Right atrium auricular region (tissue), 2 donors: ENCODE results near the gene RDH12. TPM values are rescaled to one million over a fixed set of nuclear protein-coding genes. Genes with fewer than 3 reads are reported as not detected.

ENCODE experiments used
- DNase-seq: peaks from one replicate; pipeline ENCODE4 v3.0.0-alpha.2; 2019; ENCODE audit warnings: low spot score
- H3K27ac ChIP-seq, 2 donors: fragments of 200-600 bp; sonication (generic); 1 replicate in 1 of 2; 2 replicates in 1 of 2; pipeline ENCODE4 v1.5.1; 2016 to 2019
- H3K27me3 ChIP-seq, 2 donors: fragments of 200-600 bp; sonication (generic); one replicate each; pipeline versions ENCODE4 v1.5.1 to v1.6.0; 2017 to 2019
- H3K36me3 ChIP-seq: fragments of 200-600 bp; sonication (generic); one replicate; pipeline ENCODE4 v1.5.1; 2016
- H3K4me1 ChIP-seq, 2 donors: fragments of 200-600 bp; sonication (generic); one replicate each; pipeline versions ENCODE4 v1.5.1 to v1.6.0; 2017 to 2019
- H3K4me3 ChIP-seq, 2 donors: fragments of 200-600 bp; sonication (generic); 1 replicate in 1 of 2; 2 replicates in 1 of 2; pipeline ENCODE4 v1.5.1; 2017 to 2019; ENCODE audit warnings: mild to moderate bottlenecking in 1 of 2, moderate library complexity in 1 of 2
- H3K9me3 ChIP-seq, 2 donors: fragments of 200-600 bp; sonication (generic); one replicate each; pipeline ENCODE4 v1.5.1; 2019
- total RNA-seq, 2 donors: library from RNA; depleted of rRNA; stranded (reverse); fragments of >200 nt; gene quantifications; one replicate each; pipeline ENCODE4 v1.1.0, GENCODE V29; 2016
- TF ChIP-seq, protein P1 (sequence below), 2 donors: fragments of 200-600 bp; sonication (generic); IDR thresholded peaks; one replicate each; pipeline ENCODE4 v1.5.1; 2019; ENCODE audit warnings: antibody characterized with exemption in 2 of 2

RDH12 gene
- total RNA-seq, 2 donors from 2014 or later = not detected

DNA sequence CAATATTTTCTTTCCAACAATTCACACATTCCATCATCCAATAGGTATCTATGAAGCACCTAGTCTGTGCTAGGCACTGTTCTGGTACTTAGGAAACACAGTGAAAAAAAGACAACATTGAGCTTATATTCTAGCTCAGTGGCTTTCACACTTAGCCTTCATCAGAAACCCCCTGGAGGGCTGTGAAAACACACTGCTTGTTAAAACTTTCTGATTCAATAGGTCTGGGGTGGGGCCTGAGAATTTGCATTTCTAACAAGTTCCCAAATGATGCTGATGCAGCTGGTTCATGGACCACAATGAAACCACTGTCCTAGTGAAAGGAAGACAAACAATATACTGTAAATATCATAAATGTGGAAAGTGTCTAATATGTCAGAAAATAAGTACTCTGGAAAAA is 33.1 kb upstream of the RDH12 start:
- H3K36me3 ChIP-seq = no peaks in the 10 kb centered on the region
- no peak overlapping the region for H3K4me3 ChIP-seq
- H3K4me1 ChIP-seq = peaks cover 0 to 25% of the 10 kb centered on the region in 2 donors
- no peak for DNase-seq
- no peak overlapping the region for H3K27ac ChIP-seq
- H3K9me3 ChIP-seq = no peaks in the 10 kb centered on the region
- TF ChIP-seq, protein P1, sequence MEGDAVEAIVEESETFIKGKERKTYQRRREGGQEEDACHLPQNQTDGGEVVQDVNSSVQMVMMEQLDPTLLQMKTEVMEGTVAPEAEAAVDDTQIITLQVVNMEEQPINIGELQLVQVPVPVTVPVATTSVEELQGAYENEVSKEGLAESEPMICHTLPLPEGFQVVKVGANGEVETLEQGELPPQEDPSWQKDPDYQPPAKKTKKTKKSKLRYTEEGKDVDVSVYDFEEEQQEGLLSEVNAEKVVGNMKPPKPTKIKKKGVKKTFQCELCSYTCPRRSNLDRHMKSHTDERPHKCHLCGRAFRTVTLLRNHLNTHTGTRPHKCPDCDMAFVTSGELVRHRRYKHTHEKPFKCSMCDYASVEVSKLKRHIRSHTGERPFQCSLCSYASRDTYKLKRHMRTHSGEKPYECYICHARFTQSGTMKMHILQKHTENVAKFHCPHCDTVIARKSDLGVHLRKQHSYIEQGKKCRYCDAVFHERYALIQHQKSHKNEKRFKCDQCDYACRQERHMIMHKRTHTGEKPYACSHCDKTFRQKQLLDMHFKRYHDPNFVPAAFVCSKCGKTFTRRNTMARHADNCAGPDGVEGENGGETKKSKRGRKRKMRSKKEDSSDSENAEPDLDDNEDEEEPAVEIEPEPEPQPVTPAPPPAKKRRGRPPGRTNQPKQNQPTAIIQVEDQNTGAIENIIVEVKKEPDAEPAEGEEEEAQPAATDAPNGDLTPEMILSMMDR (IDR thresholded peaks at IDR 0.05) = no peak
- no peaks in the 10 kb centered on the region for H3K27me3 ChIP-seq

GRCh38 chr14:67673451-67673850 is 28.2 kb upstream of the RDH12 start:
- H3K27ac ChIP-seq = peak overlapping the region; percentile 98 to 99
- no peak for DNase-seq

GRCh38 chr14:67674139-67674479 is 27.6 kb upstream of the RDH12 start:
- H3K4me3 ChIP-seq = peak overlapping the region; percentile 97 to 98
- TF ChIP-seq, protein P1 (IDR thresholded peaks at IDR 0.05) = peak in 1 of 2 donors; percentile 58
- H3K27me3 ChIP-seq = no peaks in the 10 kb centered on the region
- H3K9me3 ChIP-seq = no peaks in the 10 kb centered on the region
- peaks cover 11% of the 10 kb centered on the region for H3K36me3 ChIP-seq
- no peak for DNase-seq
- H3K4me1 ChIP-seq = peaks cover 0 to 28% of the 10 kb centered on the region in 2 donors
- peak overlapping the region; percentile 98 to 99 for H3K27ac ChIP-seq

More at GRCh38 chr14:67673451-67673850, 28.2 kb upstream of the RDH12 start:
- H3K9me3 ChIP-seq = no peaks in the 10 kb centered on the region
- peaks cover 11% of the 10 kb centered on the region for H3K36me3 ChIP-seq
- H3K4me1 ChIP-seq = peaks cover 0 to 28% of the 10 kb centered on the region in 2 donors
- TF ChIP-seq, protein P1 (IDR thresholded peaks at IDR 0.05) = no peak
- H3K27me3 ChIP-seq = no peaks in the 10 kb centered on the region
- H3K4me3 ChIP-seq = peak overlapping the region; percentile 97 to 98

DNA sequence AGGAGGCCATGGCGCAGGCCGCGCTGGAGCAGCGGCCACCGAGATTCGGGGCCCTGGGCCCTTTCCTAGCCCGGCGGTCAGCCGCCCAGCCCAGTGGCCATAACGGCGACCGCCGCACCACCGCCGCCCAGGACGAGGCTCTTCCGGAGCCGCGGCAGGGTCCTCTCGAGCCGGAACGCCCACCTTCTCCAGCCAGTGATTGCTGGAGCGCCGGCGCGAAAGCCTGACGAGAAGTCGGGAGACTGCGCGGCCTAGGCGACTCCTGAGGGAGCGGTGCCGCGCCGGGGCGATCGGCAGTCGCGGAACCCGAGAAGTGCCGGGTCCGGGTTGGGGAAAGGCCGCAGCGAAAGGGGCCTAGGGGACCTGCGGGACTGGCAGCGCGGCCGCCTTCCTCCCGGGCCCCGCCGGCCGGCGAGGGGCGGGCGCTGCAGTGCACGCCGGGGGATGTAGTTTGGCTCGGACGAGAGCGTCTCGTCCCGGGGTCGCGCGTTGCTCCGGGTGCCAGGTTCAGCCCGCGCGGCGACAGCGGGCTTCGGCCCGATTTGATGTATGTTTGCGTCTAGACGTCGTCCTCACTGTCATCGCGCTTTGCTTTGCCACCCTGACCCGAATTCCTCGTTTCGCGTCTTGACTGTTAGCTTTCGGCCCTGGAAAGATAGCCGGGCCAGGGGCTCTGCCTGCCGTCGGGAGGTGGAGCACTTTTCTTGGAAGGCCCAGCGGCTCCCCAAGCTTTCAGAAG is 27.0 kb upstream of the RDH12 start, which contains the start of gene VTI1B:
Gene VTI1B, minus strand, starts transcription at position 153 of the 739 bp plus-strand sequence. Its CDS starts 143 bp downstream, at position 10.
- Histone ChIP-seq H3K36me3 (peaks cover 11% of the 10 kb centered on the region), H3K9me3 (no peaks in the 10 kb centered on the region), H3K27ac (peak within 1 kb of the TSS; percentile 98 to 99), H3K4me1 (peaks cover 0 to 28% of the 10 kb centered on the region in 2 donors), H3K4me3 (peak within 1 kb of the TSS; percentile 97 to 98), H3K27me3 (no peaks in the 10 kb centered on the region)
- TF ChIP-seq, protein P1 (IDR thresholded peaks at IDR 0.05) = peak in 1 of 2 donors; percentile 36
- DNase-seq = peak; percentile 64

- H3K4me1 ChIP-seq = peaks cover 0 to 28% of the 10 kb centered on the region in 2 donors
- H3K36me3 ChIP-seq = peaks cover 11% of the 10 kb centered on the region
- H3K27ac ChIP-seq = peak overlapping the region; percentile 98 to 99
- no peaks in the 10 kb centered on the region for H3K27me3 ChIP-seq
- TF ChIP-seq, protein P1 (IDR thresholded peaks at IDR 0.05) = no peak
- H3K4me3 ChIP-seq = peak overlapping the region; percentile 97 to 98
- H3K9me3 ChIP-seq = no peaks in the 10 kb centered on the region
- no peak for DNase-seq
Measured at GRCh38 chr14:67675219-67675582, 26.5 kb upstream of the RDH12 start.
